ENCODE results near the gene POLR1G.
"Not testable (repeated sequence)": the region's sequence is repeated elsewhere in the genome, so short reads cannot be mapped to it uniquely, and the experiment has no call there.

POLR1G gene

DNA sequence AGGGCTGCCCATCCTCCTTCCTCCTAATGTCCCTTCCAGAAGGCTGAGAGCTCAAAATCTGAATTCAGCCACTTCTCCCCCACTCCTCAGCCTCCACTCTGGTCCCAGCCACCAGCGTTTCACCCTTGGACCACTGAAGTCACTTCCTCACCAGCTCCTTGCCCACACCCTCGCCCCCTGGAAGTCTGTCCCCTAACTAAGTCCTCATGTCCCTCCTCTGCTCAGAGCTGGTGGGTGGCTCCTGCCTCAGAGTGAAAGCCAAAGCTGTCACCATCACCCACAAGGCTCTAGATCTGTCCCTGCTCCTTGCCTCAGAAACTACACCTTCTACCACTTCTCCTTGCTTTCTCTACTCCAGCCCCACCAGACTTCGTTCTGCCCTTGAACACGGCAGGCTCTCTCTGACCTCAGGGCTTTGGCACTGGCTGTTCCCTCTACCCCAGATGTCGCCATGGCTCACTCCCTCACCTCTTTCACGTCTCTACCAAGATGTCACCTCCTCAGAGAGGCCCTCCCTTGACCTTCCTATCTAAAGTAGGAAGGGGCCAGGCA is 15.6 kb downstream of the POLR1G start:
- Histone ChIP-seq H3K27me3 (ENCODE audit: insufficient read depth, insufficient read length) (no peaks in the 10 kb centered on the region), H3K4me1 (ENCODE audit: insufficient read depth, insufficient read length) (peaks cover 1% of the 10 kb centered on the region), H3K9ac (ENCODE audit: insufficient read length, low read depth) (no peak overlapping the region), H3K9me3 (ENCODE audit: insufficient read depth, low read length) (no peaks in the 10 kb centered on the region), H3K36me3 (ENCODE audit: insufficient read depth, insufficient read length, low read length) (peaks cover 37% of the 10 kb centered on the region), H3K4me3 (ENCODE audit: insufficient read length, low read depth) (no peak overlapping the region)
- no peak for DNase-seq (ENCODE audit: low read depth, low spot score)
- no peak for TF ChIP-seq YY1 (IDR thresholded peaks at IDR 0.05; ENCODE audit: insufficient read depth, insufficient read length)
- TF ChIP-seq ZNF274 (IDR thresholded peaks at IDR 0.05; ENCODE audit: low read depth, low read length), result no peak
- TF ChIP-seq SUZ12 (IDR thresholded peaks at IDR 0.05; ENCODE audit: extremely low read depth, insufficient read depth, insufficient read length), result no peak

DNA sequence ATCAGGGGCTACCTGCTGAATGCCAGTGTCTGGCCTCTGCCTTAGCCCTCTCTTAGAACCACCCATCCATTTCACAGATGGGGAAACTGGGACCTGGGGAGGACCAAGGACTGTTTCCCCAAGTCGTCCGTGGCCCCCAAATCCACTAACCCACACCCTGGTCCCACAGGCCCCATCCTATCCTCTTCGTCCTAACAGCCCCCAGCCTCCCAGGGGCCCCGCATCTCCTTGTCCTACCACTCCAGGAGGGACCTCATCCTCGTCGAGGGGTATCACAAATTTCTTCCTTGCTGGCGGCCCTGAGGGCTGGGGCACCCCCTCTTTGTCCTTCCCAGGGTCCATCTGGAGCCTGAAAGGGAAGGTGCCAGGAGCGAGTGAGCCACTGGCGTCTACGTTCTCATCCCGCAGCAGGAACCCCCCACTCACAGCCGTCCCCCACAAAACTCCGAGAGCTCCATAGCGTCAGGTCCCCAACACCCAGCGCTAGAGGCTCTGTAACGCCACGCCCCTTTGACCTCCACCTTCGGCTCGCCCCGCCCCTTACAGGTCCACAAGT is 16.7 kb downstream of the POLR1G start:
- TF ChIP-seq SUZ12 (IDR thresholded peaks at IDR 0.05; ENCODE audit: extremely low read depth, insufficient read depth, insufficient read length) (no peak), YY1 (IDR thresholded peaks at IDR 0.05; ENCODE audit: insufficient read depth, insufficient read length) (no peak), ZNF274 (IDR thresholded peaks at IDR 0.05; ENCODE audit: low read depth, low read length) (no peak)
- Histone ChIP-seq H3K4me3 (ENCODE audit: insufficient read length, low read depth) (peak overlapping the region; percentile 75), H3K27me3 (ENCODE audit: insufficient read depth, insufficient read length) (no peaks in the 10 kb centered on the region), H3K4me1 (ENCODE audit: insufficient read depth, insufficient read length) (peaks cover 2% of the 10 kb centered on the region), H3K9ac (ENCODE audit: insufficient read length, low read depth) (peak overlapping the region; percentile 79), H3K36me3 (ENCODE audit: insufficient read depth, insufficient read length, low read length) (peaks cover 31% of the 10 kb centered on the region), H3K9me3 (ENCODE audit: insufficient read depth, low read length) (no peaks in the 10 kb centered on the region)
- no peak for DNase-seq (ENCODE audit: low read depth, low spot score)

DNA sequence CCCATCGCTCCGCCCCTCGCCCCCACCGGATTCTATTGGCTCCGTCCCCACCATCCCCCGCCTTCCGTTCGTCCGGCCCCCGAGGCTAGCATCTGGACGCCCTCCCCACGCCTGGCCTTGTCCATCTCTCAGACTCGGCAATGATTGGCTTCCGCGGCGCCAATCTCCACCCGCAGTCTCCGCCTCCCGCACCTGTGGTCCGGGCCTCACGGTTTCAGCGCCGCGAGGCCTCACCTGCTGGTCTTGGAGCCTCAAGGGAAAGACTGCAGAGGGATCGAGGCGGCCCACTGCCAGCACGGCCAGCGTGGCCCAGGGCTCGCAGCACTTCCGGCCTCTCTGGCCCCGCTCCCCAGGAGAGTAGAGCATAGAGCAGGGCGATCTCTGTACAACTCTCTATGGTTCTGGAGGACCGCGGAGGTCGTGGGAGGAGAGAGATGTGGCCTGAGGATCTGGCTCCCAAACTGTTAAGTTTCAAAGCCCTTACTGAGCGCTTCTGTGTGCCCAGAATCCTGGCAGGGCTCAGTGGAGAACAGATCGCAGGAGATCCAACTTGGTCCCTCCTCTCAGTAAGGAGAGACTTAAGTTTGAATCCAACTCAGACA is 17.2 kb downstream of the POLR1G start, which contains the start of gene ERCC1:
ERCC1 (minus strand) TSS at position 329 of the 602 bp plus-strand sequence. CDS start 543 bp downstream, outside the sequence.
- peaks cover 2% of the 10 kb centered on the region for H3K4me1 ChIP-seq (ENCODE audit: insufficient read depth, insufficient read length)
- DNase-seq (ENCODE audit: low read depth, low spot score), result peak; percentile 93
- H3K9ac ChIP-seq (ENCODE audit: insufficient read length, low read depth), result peak within 1 kb of the TSS; percentile 79

DNA sequence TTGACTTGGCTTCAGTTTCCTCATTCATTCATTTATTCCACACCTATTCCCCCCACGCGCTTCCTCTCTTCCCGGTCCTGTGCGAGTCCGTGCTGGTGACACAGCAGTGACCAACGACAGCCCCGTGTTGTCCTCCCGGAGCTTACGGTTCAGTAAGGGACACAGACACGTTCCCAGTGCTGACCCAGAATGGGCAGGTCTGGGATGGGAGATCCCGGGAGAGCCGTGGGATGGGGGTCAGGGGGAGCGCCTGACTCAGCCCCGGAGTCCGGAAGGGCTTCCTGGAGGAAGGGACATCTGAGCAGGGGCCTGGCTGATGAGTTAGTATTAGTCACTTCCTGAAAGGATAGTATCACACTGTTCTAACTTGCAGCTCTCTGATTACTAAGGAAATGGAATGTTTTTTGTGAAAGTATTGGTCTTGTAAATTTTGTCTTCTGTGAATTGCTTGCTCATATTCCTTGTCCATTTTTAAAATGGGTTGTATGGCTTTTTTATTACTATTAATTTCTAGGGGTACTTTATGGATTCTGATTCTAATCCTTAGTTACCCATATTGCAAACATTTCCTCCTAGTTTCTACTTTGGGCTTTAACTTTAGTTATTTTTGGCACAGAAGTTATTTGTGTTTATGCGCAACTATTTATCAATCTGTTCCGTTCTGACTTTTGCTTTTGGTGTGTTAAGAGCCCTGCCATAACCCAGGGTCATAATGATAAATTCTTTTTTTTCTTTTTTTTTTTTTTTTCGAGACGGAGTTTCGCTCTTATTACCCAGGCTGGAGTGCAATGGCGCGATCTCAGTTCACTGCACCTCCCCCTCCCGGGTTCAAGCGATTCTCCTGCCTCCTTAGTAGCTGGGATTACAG is 18.0 kb downstream of the POLR1G start:
- TF ChIP-seq ZNF274 (IDR thresholded peaks at IDR 0.05; ENCODE audit: low read depth, low read length) (no peak), SUZ12 (IDR thresholded peaks at IDR 0.05; ENCODE audit: extremely low read depth, insufficient read depth, insufficient read length) (no peak), YY1 (IDR thresholded peaks at IDR 0.05; ENCODE audit: insufficient read depth, insufficient read length) (no peak)
- Histone ChIP-seq H3K4me3 (ENCODE audit: insufficient read length, low read depth) (peak overlapping the region; percentile 48), H3K36me3 (ENCODE audit: insufficient read depth, insufficient read length, low read length) (peaks cover 21% of the 10 kb centered on the region), H3K9ac (ENCODE audit: insufficient read length, low read depth) (peak overlapping the region; percentile 76), H3K27me3 (ENCODE audit: insufficient read depth, insufficient read length) (no peaks in the 10 kb centered on the region), H3K4me1 (ENCODE audit: insufficient read depth, insufficient read length) (peaks cover 2% of the 10 kb centered on the region), H3K9me3 (ENCODE audit: insufficient read depth, low read length) (no peaks in the 10 kb centered on the region)
- no peak for DNase-seq (ENCODE audit: low read depth, low spot score)

More for the DNA sequence above, 17.2 kb downstream of the POLR1G start, which contains the start of gene ERCC1:
- Histone ChIP-seq H3K27me3 (ENCODE audit: insufficient read depth, insufficient read length) (no peaks in the 10 kb centered on the region), H3K36me3 (ENCODE audit: insufficient read depth, insufficient read length, low read length) (peaks cover 29% of the 10 kb centered on the region), H3K4me3 (ENCODE audit: insufficient read length, low read depth) (peak within 1 kb of the TSS; percentile 75), H3K9me3 (ENCODE audit: insufficient read depth, low read length) (no peaks in the 10 kb centered on the region)
- TF ChIP-seq ZNF274 (IDR thresholded peaks at IDR 0.05; ENCODE audit: low read depth, low read length) (no peak), YY1 (IDR thresholded peaks at IDR 0.05; ENCODE audit: insufficient read depth, insufficient read length) (no peak), SUZ12 (IDR thresholded peaks at IDR 0.05; ENCODE audit: extremely low read depth, insufficient read depth, insufficient read length) (no peak)

DNA sequence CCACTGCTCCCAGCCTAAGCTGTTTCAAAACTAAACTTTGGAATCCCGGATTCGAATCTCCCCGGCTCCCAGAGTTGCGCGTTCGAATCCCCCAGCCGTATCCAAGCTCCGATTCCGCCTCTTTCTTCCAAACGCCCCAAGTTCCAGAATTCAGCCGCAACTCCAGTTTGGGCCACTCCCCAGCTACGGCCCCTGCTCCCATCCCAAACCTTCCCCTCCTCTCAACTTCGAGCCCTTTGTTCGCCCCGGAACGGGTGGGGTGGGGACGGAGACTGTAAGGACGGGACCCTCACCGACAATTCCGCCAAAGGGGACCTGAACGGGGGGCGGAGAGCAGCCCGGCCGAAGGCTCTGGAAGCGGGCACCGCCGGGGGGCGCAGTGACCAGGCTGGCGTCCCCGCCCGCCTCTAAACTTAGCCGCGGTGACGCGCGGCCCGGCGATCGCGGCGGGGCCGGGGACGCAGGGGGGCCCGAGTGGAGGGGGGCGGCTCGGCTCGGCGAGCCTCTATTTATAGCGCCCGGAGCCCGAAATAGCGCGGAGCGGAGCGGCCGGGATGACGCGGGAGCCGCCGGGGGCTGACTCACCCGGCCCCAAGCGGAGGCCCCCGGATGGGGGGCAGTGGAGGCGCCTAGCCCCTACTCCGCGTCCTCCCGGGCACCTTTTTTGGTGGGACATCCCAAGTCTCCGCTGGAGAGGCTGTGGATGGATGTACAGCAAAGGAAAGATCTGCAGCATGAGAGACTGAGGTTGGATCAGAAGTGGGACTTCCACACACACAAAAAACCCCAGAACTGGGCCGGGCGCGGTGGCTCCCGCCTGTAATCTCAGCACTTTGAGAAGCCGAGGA is 22.2 kb downstream of the POLR1G start:
- no peak for DNase-seq (ENCODE audit: low read depth, low spot score)

DNA sequence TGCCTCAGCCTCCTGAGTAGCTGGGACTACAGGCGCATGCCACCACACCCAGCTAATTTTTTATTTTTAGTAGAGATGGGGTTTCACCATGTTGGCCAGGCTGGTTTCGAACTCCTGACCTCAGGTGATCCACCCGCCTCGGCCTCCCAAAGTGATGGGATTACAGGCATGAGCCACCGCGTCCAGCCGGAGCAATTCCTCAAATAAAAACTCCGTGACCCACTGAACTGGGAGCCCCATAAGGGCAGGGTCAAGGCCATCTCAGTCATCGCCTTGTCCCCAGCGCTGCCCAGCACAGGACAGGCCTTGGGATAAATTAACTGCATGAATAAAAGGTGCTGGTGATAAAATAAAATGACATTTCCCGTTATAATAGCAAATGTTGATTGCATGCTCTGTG is 23.5 kb downstream of the POLR1G start:
- DNase-seq (ENCODE audit: low read depth, low spot score); H3K9ac ChIP-seq (ENCODE audit: insufficient read length, low read depth); H3K9me3 ChIP-seq (ENCODE audit: insufficient read depth, low read length); H3K27me3 ChIP-seq (ENCODE audit: insufficient read depth, insufficient read length); H3K4me3 ChIP-seq (ENCODE audit: insufficient read length, low read depth); H3K4me1 ChIP-seq (ENCODE audit: insufficient read depth, insufficient read length); H3K36me3 ChIP-seq (ENCODE audit: insufficient read depth, insufficient read length, low read length): not testable (repeated sequence)

More for the DNA sequence above, 22.2 kb downstream of the POLR1G start:
- H3K4me1 ChIP-seq (ENCODE audit: insufficient read depth, insufficient read length), result peaks cover 2% of the 10 kb centered on the region
- peak overlapping the region; percentile 51 for H3K4me3 ChIP-seq (ENCODE audit: insufficient read length, low read depth)
- no peak for TF ChIP-seq ZNF274 (IDR thresholded peaks at IDR 0.05; ENCODE audit: low read depth, low read length)
- no peak for TF ChIP-seq YY1 (IDR thresholded peaks at IDR 0.05; ENCODE audit: insufficient read depth, insufficient read length)
- TF ChIP-seq SUZ12 (IDR thresholded peaks at IDR 0.05; ENCODE audit: extremely low read depth, insufficient read depth, insufficient read length), result no peak
- peak overlapping the region; percentile 79 for H3K9ac ChIP-seq (ENCODE audit: insufficient read length, low read depth)
- H3K27me3 ChIP-seq (ENCODE audit: insufficient read depth, insufficient read length), result no peaks in the 10 kb centered on the region
- H3K36me3 ChIP-seq (ENCODE audit: insufficient read depth, insufficient read length, low read length), result no peaks in the 10 kb centered on the region
- no peaks in the 10 kb centered on the region for H3K9me3 ChIP-seq (ENCODE audit: insufficient read depth, low read length)

DNA sequence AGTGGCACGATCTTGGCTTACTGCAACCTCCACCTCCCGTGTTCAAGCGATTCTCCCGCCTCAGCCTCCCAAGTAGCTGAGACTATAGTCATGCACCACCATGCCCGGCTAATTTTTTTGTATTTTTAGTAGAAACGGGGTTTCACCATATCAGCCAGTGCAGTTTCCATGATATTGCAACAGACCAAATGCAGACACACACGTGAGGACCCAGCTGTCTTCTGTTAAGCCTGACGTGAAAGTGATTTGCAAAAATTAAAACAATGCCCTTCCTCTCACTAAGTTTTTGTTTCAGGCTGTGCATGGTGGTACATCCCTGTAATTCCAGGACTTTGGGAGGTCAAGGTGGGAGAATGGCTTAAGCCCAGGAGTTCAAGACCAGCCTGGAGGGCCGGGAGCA is 24.6 kb downstream of the POLR1G start:
- H3K27me3 ChIP-seq (ENCODE audit: insufficient read depth, insufficient read length); H3K36me3 ChIP-seq (ENCODE audit: insufficient read depth, insufficient read length, low read length); DNase-seq (ENCODE audit: low read depth, low spot score); H3K4me3 ChIP-seq (ENCODE audit: insufficient read length, low read depth); H3K4me1 ChIP-seq (ENCODE audit: insufficient read depth, insufficient read length); H3K9me3 ChIP-seq (ENCODE audit: insufficient read depth, low read length); H3K9ac ChIP-seq (ENCODE audit: insufficient read length, low read depth): not testable (repeated sequence)

DNA sequence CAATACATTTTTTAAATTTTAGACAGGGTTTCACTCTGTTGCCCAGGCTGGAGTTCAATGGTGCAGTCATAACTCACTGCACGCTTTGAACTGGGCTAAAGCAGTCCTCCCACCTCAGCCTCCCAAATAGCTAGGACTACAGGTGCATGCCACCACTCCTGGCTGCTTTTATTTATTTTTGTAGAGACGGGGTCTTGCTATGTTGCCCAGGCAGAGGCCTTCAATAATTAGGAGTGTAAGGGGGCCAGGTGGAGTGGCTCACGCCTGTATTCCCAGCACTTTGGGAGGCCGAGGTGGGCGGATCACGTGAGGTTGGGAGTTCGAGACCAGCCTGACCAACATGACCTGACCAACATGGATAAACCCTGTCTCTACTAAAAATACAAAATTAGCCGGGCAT is 26.1 kb downstream of the POLR1G start:
- H3K9me3 ChIP-seq (ENCODE audit: insufficient read depth, low read length); H3K27me3 ChIP-seq (ENCODE audit: insufficient read depth, insufficient read length); H3K36me3 ChIP-seq (ENCODE audit: insufficient read depth, insufficient read length, low read length); H3K9ac ChIP-seq (ENCODE audit: insufficient read length, low read depth); H3K4me3 ChIP-seq (ENCODE audit: insufficient read length, low read depth); H3K4me1 ChIP-seq (ENCODE audit: insufficient read depth, insufficient read length); DNase-seq (ENCODE audit: low read depth, low spot score): not testable (repeated sequence)

Data from NT2/D1 (cell line).